ENCODE measurements around the gene TOR1A.
A peak's percentile ranks its signal among the peaks of the same experiment; 100 is the strongest.
"Not testable (repeated sequence)": the region's sequence is repeated elsewhere in the genome, so short reads cannot be mapped to it uniquely, and the experiment has no call there.

The TOR1A gene

DNA sequence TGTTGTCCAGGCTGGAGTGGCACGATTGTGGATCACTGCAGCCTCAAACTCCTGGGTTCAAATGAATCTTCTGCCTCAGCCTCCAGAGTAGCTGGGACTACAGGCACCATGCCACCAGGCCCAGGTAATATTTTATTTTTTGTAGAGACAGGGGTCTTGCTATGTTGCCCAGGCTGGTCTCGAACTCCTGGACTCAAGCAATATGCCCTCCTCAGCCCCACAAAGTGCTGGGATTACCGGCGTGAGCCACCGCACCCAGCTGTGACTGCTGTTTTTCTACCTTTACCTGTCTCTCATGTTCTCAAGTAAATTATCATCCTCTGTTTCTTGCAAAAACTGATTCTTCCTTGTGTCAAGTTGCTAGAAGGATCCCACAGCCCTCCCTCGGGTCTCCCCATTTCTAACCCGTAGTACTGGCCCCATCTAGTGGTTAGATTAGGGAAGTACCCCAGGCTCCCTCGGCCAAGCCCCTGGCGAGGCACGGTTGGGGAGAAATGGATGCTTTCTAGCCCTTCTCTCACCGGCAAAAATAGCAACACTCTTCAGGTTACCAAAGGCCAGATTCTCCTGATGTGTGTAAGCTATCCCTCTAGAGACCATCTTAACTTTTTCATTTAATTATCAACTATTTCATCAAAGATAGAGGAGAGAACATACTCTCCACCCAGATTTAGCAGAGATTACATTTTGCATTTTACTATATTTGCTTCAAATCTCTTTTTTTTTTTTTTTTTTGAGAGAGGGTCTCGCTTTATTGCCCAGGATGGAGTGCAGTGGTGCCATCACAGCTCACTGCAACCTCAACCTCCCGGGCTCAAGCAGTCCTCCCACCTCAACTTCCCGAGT is 40.2 kb downstream of the TOR1A start:
- DNase-seq (ENCODE audit: low read depth, low spot score) = peak; percentile 55

- DNase-seq (ENCODE audit: low read depth, low spot score) = no peak
Observed at GRCh38 chr9:129781981-129782380, 42.0 kb downstream of the TOR1A start.

DNA sequence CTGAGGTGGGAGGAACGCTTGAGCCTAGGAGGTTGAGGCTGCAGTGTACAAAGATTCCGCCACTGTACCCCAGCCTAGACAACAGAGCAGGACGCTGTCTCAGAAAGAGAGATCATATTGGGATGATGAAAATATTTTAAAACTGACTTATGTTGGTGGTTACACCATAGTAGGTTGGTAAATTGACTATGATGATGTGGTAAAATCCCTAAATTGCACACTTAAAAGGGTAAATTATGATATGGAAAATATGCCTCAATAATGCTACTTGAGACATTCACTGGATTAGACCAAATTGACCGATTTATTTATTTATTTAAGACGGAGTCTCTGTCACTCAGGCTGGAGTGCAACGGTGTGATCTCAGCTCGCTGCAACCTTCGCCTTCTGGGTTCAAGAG is 42.8 kb downstream of the TOR1A start:
- no peak for DNase-seq (ENCODE audit: low read depth, low spot score)

- no peak for DNase-seq (ENCODE audit: low read depth, low spot score)
Observed at GRCh38 chr9:129779560-129780190, 44.3 kb downstream of the TOR1A start.

DNA sequence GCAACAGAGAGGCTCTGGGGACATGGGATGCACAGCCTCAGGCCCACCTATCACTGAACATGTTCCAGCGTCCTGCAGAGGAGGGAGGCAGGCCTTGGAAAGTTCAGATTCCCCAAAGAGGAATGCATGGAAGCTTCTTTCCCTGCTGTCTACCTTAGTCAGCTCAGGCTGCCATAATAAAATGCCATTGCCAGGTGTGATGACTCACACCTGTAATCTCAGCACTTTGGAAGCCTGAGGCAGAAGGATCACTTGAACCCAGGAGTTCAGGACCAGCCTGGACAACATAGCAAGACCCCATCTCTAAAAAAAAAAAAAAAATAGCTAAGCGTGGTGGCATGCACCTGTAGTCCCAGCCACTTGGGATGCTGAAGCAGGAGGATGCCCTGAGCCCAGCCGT is 45.5 kb downstream of the TOR1A start:
- DNase-seq (ENCODE audit: low read depth, low spot score) = no peak

DNA sequence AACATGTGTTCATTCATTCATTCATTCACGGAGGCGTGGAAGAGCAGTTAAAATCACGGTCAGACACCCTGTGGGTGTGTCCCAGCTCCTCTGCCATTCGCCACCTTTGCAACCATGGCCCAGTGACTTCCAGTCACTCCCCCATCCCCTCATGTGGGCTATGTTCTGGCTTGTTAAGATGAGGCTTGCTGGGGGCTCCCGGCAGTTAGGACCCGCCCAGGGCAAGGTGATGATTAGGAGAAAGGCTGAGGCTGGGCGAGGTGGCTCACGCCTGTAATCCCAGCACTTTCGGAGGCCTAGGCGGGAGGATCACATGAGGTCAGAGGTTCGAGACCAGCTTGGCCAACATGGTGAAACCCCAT is 46.2 kb downstream of the TOR1A start:
- DNase-seq (ENCODE audit: low read depth, low spot score) = no peak

DNA sequence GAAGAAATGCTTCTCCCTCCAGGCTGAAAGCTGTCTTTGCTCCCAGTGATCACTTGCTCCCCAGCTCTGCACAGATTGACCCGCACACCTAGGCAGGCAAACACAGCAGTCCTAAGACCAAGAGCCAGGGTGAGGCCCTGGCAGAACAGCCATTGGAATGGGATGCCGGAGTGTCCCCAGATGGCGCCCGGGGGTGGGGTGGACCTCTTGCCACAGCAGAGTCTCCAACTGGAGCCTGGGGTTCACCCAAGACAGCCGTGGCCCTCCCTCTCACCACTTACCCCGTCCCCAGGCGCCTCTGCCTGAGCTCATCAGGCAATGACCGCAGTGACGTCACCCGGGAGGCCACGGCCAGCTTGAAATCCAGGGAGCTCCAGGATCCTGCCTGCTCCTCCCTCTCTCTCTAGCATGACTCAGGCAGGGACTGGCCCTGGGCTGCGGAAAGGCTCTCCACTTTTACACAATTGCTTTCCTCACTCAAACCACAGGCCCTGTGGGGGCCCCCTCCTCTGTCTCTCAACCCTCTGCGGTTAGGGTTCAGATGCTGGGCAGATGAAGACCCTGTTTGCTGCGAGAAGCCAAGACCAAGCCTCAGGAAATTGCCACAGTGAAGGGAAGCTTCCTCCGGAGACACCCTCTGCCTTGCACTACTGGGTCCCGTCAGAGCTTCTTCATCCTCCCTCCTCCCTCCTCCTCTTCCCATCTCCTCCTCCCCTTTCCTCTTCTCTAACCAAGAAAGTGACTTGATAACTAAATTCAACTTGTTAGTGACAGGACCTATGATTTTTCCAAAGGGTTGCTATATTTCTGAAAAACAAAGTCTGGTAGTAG is 46.8 kb downstream of the TOR1A start:
- DNase-seq (ENCODE audit: low read depth, low spot score) = no peak

GRCh38 chr9:129776566-129776937 is 47.4 kb downstream of the TOR1A start:
- DNase-seq (ENCODE audit: low read depth, low spot score) = no peak

- not testable (repeated sequence) for DNase-seq (ENCODE audit: low read depth, low spot score)
Observed at GRCh38 chr9:129776096-129776495, 47.8 kb downstream of the TOR1A start.

GRCh38 chr9:129775448-129775798 is 48.5 kb downstream of the TOR1A start:
- no peak for DNase-seq (ENCODE audit: low read depth, low spot score)

DNA sequence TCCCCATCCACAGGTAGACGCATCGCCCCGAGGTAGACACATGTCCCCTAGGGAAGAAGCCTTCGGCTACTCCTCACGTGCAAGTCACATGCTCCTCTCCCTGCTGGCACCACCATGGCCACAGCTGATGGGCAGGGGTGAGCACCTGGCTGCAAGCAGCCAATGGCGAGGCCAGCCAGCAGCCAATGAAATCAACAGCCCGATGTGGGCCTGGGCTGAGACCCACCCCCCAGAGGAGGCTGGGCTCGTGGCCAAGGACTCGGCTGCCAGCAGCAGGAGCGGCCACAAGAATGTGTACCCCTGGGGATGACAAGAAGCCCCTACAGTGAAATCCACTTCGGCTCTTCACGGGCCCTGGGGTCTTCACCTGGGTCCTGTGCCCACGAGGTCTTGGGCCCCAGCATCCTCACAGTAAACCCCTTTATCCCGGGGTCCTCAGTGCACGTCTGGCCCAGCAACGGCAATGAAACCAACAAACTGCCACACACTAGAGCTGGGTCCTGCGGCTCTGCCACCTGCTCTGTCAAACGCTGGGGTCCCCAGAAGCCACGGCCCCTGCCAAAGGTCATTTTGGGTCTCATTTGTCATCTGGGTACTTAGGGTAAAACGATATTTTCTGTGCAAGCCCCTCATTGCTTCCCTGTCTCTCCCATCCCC is 49.0 kb downstream of the TOR1A start:
- DNase-seq (ENCODE audit: low read depth, low spot score) = no peak

DNA sequence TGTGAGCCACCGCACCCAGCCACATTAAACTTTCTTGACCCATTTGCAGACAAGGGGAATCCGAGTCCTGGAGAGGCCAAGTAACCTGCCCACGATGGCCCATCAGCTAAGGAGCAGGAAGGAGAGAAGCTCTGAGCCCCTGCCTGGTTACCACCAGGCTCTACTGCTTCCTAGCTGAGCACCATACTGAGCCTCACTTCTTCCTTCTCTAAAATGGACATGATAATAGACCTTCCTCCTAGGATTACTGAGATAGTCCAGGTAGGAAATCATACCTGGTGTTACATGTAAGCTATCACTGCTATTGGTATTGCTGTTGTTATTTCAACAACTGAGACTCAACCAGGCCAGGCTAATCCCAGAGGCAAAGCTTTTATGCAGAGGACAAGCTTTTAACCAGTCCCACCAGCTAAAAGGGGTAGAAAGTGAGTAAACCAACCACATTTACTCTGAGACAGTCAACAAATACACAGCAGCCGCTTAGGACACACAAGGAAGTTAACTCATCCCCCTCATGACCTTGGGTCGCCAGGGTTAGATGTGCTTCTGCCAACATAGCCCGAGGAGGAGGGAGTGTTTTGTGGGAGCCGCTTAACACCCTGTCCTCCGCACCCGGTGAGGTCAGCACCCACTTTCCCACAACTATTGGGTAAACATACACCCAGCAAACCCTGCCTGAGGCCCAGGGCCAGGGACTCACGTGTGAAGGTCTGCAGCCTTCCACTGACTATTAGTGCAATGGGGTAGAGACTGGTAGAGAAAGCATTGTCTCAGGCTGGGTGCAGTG is 50.5 kb downstream of the TOR1A start:
- DNase-seq (ENCODE audit: low read depth, low spot score) = no peak

GRCh38 chr9:129770741-129771140 is 53.2 kb downstream of the TOR1A start:
- no peak for DNase-seq (ENCODE audit: low read depth, low spot score)

DNA sequence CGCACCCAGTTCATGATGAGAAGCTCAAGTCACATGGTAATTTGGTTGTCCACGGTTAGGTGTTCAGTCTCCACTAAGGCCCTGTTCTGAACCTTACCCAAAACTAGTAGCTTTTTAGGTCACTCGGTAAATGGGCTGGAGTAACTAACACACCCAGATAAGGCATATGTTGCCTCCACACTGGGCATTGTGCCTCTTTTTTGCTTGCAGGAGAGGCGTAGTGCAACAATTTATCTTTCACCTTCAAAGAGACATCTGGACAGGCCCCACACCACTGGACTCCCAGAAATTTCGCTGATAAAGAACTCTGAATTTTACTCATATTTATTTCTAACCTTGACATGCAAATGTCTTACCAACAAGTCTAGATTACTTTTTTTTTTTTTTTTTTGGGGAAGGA is 54.3 kb downstream of the TOR1A start:
- no peak for DNase-seq (ENCODE audit: low read depth, low spot score)

DNA sequence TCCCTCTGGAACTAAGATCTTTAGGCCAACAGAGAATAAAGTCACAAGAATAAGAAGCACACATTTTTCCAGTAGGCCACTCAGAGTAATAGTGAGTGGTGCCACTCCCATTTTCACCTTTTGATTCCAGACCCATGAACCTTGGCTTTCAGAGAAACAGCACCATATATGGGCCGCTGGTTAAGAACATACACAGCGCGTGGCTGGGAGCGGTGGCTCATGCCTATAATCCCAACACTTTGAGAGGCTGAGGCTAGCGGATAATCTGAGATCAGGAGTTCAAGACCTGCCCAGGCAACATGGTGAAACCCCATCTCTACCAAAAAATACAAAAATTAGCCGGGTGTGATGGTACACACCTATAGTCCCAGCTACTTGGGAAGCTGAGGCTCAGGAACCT is 55.5 kb downstream of the TOR1A start:
- DNase-seq (ENCODE audit: low read depth, low spot score) = no peak

DNA sequence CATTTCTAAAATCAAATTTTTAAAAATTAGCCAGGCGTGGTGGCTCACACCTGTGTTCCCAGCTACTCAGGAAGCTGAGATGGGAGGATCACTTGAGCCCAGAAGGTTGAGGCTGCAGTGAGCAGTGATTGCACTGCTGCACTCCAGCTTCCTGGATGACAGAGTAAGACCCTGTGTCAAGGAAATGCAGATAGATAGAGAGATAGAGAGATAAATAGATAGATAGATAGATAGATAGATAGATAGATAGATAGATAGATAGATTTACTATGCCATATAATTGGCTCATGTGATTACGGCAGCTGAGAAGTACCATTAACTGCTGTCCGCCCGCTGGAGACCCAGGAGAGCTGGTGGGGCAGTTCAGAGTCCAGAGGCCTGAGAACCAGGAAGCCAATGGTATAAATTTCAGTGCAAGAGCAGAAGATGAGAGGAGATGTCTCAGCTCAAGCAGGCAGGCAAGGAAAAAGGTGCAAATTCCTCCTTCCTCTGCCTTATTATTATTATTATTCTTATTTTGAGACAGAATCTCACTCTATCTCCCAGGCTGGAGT is 58.1 kb downstream of the TOR1A start:
- DNase-seq (ENCODE audit: low read depth, low spot score) = no peak

DNA sequence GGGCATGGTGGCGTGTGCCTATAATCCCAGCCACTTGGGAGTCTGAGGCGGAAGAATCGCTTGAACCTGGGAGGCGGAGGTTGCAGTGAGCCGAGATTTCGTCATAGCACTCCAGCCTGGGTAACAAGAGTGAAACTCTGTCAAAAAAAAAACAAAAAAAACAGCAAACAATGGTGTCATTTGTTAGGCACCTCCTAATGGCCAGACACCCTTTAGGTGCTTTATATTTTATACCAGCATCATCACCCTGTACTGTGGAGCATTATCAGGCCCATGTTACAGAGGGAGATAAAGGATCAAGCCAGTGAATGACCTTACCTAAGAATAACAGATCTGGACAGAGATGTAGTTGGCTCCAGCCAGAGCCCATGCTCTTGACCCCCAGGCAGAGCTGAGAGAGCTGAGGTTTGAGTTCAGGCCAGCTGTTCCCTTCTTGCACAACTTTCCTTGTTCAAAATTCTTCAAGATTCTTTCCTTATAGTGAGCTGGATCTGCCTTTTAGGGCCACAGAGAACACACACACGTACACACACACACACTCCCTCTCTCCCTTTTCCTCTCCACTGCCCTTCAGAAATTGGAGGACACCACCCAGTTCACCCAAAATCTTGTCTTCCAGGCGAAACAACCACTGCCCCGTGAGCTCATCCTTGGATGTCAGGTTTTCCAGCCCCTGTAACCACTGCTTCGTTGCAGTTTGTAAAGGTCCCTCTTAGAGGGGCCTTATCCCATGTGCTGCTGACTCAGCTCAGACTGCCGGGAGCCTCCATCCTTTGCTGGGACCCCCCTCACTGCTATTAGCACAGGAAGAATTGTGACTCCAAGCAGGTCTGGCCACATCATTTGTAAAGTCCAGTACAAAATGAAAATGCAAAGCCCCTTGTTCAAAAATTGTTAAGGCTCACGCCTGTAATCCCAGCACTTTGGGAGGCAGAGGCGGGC is 60.7 kb downstream of the TOR1A start:
- no peak for DNase-seq (ENCODE audit: low read depth, low spot score)
